DMS79 (cell line): ENCODE results near the gene GLMN.
"Not testable (repeated sequence)": the region's sequence is repeated elsewhere in the genome, so short reads cannot be mapped to it uniquely, and the experiment has no call there.

Experiments used
- DNase-seq: peaks from one replicate; lab custom pipeline; 2025; lab: John Stamatoyannopoulos, UW

GLMN gene

DNA sequence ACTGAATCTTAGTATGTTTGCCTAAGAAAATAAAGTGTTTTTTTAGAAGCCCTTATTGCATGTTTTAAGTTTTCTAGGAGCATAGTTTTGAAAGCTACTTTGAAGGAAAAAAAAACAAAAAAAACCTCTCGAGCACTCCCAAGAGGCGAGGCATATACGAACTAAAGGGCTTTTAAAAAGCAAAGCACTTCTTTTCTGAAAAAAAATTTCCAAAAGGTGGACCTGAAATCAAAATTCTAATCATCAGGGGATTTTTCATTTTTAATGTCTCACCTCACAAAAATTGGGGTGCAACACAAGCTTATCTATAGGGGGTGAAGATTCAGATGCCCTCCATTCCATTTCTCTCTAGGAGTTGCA is 594 bp downstream of the GLMN start:
- DNase-seq: no peak

DNA sequence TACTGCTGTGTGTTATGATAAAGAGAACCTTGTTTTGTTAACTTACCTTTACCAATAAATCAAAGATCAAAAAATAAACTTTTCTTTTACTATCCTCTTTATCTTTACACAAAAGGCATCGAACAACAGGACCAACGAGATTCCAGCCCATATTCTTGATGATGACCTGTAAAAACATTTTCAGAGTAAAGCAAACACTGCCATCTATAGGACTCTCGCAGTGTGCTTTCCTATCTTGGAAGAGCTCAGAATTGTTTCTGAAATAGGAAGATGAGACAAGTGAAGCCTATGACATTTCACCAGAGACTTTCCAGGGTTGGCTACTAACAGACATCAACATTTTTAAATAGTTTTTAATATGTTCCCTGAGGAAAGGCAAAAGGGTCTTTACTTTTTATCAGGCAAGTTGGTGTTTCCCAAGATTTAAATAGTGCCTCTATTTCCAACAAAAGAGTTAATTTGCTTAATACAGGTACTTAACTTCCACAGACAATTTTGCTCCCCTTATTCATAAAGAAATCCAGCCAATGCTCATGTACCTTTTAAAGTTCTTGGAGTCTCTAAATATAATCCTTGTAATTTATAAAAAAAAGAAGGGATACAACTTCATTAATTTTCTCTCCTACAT is 7.3 kb downstream of the GLMN start:
- no peak for DNase-seq

DNA sequence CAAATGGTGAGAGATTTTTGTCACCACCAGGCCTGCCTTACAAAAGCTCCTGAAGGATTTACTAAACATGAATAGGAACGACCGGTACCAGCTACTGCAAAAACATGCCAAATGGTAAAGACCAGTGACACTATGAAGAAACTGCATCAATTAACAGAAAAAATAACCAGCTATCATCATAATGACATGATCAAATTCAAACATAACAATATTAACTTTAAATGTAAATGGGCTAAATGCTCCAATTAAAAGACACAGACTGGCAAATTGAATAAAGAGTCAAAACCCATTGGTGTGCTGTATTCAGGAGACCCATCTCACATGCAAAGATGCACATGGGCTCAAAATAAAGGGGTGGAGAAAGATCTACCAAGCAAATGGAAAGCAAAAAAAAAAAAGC is 17.4 kb downstream of the GLMN start:
- DNase-seq: not testable (repeated sequence)

DNA sequence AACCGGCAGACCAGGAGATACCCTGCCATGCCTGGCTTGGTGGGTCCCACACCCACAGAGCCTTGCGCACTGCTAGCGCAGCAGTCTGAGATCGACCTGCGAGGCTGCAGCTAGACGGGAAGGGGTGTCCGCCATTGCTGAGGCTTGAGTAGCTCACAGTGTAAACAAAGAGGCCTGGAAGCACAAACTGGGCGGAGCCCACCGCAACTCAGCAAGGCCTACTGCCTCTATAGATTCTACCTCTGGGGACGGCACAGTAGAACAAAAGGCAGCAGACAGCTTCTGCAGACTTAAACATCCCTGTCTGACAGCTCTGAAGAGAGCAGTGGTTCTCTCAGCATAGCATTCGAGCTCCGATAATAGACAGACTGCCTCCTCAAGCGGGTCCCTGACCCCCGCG is 19.0 kb downstream of the GLMN start:
- DNase-seq: not testable (repeated sequence)

DNA sequence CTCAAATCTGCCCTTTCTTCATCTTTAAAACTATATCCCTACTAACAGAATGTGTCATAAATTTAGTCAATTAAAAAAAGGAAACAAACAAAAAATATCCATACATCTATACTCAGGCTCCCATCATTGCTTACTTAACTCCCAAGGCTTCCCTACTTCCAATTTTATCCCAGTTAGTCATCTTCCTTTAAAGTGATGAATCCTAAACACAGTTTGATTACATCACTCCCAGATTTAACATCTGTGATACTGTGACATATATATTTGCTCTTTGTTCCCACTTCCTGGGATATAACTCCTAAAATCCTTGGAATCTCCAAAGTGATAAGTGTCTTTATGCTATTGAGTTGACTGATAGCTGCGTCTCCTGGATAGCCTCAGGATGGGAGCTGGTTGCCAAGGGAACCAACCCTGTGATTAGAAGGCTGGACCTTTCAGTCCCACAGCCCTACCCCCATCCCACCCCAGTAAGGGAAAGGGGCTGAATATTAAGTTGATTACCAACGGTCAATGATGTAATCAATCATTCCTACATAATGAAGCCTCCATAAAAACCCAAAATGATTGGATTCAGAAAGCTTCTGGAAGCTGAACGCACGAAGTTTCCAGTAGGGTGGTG is 21.6 kb downstream of the GLMN start:
- no peak for DNase-seq

DNA sequence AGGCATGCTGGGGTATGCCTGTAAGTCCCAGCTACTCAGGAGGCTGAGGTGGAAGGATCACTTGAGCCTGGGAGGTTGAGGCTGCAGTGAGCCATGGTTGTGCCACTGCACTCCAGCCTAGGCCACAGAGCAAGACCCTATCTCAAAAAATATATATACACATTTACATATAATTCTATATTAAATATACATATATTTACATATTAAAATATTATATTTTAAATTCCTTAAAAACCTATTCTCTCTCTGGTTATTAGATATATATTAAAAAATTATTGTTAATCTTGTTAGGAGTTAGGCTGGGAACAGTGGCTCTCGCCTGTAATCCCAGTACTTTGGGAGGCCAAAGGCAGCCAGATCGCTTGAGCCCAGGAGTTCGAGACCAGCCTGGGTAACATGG is 22.7 kb downstream of the GLMN start:
- no peak for DNase-seq

DNA sequence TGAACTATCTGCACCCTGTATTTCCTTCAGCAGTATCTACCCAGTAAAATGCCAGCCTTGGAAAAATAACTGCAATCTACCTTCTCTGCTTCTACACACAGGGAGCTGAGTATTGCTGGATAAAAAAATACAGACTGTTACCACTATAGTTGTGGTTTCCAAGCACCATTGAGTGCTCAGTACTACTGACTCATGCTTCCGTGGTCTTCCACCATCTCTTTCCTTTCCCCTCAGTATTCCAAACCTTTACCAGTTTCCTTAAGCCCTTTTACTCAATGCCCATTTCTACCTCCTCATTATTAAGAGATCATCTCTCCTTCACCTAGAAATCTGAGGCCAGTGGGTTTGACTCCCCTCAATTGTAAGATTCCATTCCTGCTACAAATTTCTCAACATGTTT is 23.8 kb downstream of the GLMN start:
- no peak for DNase-seq

DNA sequence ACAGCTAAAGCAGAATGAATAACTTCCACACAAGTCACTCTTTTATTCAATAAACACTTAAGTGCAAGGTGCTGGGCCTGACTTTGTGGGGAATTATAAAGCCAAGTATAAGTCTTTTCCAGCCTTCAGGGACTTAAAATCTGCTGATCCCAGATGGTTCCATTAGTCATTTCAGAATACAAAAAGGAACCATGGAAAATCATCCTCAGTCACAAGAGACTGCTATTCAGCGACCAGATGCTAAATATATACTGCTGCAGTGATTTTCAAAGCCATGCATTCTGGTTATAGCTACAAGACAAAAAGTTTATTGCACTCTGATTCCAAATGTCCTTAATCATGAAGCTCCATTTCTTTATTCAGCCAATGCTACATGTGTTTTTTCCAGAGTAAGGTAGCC is 25.7 kb downstream of the GLMN start:
- DNase-seq: no peak

DNA sequence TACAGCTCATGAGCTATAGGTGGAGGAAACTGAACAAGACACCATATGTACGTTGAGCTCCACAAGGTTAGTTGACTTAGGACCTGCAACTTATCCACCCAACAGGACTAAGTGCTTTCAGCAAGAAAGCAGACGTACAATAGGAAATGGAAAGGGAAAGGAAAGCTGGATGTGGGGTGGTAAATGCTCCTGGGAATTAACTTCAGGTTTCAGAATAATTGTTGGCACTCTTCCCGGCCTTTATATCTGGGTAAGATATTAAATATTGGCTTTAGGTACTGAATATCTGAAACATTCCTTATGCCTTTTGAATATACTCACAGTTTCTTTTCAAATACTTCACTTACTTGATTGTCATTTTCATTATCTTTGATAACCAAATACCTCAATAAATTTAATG is 36.3 kb downstream of the GLMN start:
- DNase-seq: no peak

DNA sequence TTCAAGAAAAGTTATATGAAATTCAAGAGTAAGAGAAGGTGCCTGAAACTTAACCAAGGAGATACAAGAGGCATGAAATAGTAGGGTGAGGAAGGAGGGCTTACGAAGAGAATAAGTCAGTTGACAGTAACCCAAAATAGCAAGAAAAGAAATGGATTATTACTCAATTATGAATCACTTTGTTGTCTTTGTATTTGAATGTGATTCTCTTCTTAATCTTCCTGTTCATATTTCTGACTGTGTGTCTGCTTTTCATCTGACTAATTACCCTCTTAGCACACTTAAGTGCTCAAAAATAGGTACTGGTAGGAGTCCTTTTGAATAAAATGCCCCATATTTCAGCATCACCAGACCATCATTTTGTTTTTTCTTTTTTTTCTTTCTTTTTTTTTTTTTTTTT is 39.4 kb downstream of the GLMN start:
- DNase-seq: no peak

DNA sequence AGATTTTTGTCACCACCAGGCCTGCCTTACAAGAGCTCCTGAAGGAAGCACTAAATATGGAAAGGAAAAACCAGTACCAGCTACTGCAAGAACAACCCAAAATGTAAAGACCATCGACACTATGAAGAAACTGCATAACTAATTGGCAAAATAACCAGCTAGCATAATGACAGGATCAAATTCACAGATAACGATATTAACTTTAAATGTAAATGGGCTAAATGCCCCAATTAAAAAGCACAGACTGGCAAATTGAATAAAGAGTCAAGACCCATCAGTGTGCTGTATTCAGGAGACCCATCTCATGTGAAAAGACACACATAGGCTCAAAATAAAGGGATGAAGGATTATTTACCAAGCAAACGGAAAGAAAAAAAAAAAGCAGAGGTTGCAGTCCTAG is 44.1 kb downstream of the GLMN start:
- not testable (repeated sequence) for DNase-seq

DNA sequence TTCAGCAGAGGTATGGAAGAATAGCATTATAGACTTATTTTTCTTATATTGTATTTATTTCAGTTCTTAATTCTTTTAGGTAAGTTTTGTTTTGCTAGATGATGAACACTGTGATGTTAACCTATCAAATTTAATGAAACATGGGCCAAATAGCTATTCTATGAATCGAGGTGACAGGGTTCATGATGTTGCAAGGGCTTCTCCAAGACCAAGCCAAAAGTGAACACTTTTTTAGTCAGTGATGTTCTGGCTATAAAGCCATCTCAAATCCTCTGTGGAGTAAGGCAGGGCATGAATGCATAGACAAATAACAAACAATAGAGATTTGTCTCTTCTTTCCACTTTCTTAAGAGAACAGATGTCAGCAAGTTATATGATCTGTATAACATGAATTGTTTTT is 54.4 kb downstream of the GLMN start:
- no peak for DNase-seq

DNA sequence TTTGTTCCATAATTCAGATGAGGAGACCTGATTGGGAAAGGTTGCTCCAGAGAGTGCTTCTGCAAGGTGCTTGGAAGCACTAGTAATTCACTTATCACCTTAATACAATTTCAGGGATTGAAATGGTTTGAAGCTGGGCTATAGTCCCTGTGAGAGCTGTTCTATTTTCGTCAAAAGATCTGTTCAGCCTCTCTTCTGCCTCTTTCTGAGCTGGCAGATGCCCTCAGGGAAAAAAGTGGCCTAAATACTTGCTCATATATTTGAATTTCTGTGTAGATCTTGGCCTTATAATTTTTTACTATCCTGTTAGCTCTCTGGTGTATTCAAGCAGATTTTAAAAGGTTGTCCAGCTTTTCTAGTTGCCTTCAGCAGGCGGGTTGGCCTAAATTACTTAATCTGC is 58.8 kb downstream of the GLMN start:
- no peak for DNase-seq

DNA sequence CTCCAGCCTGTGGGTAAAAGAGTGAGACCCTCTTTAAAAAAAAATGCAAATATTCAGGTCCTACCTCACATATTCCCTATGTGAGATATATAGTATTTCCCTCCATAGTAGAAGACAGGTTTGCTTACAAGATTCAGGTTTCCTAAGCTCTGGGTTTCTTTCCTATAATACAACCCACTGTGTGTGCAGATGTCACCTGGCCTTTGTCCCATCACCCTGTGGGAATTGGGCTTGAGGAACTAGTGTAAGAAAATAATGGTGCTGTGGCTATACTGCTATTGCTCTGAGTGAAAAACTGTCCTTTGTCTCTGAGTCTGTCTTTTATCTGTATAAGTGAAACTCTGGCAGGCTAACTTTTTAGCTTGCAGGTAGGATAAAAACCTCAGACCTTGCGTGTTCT is 68.1 kb downstream of the GLMN start:
- no peak for DNase-seq

DNA sequence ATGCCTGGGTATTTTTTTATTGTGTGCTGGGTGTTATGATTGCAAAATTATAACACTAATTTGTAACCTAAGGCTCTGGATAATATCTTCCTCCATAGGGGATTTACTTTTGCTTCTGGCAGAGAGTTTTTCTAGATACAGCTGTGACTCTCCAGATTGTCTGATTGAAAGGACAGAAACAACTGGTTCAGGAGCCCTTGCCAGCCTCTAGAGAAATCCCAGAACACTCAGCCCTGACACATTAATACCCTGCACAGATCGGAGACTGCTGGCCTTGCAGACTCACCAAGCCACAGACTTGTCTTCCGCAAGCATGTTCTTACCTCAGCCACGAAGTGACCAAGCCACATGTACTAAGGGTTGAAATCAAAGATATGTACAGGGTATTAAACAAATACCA is 70.4 kb downstream of the GLMN start:
- no peak for DNase-seq

DNA sequence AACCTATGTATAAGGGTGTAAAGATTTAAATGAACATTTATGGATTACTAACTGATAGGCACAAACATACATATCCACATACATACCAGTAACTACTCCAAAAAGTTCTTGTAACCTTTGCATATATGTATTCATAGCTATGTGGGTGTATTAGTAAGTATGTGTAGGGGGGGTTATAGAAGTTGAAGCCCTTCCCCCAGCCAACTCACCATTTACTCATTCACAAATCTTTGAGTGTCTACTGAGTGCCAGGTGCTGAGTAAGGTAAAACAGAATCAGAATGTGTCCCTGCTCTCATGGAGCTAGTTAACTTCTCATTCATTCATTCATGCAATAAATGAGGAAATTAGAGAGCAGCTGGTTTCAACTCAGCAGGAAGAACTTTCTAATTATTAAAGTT is 79.8 kb downstream of the GLMN start:
- DNase-seq: no peak

DNA sequence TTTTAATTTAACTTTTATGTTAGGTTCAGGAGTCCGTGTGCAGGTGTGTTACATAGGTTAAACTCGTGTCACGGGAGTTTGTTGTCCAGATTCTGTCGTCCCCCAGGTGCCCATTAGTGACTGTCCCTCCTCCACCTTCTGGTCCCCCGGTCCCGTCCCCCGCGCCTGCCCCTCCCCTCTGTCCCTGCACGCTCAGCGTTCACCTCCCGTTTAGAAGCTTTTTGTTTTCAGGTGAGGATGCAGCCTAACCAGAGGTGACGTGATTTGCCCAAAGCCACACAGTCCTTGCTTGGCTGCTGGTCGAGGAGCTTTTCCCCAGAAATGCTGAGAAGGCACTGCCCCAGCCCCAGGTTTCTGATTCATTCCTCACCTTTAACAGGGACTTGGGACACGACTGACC is 80.2 kb downstream of the GLMN start:
- no peak for DNase-seq

DNA sequence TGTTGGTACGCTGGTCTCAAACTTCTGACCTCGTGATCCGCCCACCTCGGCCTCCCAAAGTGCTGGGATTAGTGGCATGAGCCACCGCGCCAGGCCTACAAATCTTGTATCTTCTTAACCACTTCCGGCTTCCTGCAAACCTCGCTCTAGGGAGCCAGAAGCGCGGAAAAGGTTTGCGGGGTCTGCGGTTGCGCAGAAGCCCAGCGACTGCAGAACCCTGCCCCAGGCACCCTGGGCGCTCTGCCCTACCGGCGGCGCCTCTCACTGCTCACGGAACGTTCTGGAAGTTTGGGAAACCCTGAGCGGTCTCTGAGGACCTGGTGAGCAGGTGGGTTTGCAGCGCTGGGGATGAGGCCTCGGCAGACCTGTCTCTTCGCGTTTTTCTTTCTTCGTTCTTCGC is 81.1 kb downstream of the GLMN start, which contains the start of gene C1orf146:
TSS of gene C1orf146 (plus strand) at position 195 of the 400 bp plus-strand sequence. CDS start 13,506 bp downstream, outside the sequence.
- DNase-seq: no peak

DNA sequence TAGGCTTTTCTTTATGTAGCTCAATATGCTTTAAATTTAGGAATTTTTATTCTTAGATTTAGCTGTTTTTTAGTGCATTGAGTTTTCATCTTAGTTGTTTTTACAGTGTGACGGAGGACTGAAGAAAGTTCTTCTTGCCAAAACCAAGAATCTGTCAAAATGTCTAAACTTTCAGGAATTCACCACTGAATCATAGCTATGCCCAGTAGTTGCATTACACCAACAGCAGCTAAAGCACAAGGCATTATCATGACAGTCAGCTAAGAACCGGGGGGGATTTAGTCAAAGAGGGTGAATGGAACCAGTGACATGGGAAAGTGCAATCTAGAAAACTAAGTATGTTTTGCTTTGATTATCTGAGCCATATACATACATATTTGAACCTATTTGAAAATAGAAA is 87.6 kb downstream of the GLMN start:
- DNase-seq: no peak

DNA sequence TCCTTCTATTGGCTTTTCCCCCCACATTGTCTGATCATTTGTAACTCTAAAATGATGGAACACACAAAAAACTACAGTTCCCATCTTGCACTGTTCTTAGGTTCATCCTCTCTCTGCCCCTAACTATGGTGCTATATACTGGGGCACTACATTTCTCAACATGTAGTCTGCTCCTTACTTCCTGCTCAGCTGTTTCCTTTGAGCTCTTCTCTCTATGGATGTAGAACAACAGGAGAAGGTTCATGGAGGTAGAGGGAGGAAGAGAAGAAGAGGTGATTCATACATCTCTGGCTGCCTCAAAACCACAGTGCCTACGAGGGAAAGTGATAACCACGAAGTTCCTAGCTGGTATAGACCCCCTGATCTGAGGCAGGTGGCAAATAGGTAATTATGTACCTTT is 88.1 kb downstream of the GLMN start:
- DNase-seq: no peak

DNA sequence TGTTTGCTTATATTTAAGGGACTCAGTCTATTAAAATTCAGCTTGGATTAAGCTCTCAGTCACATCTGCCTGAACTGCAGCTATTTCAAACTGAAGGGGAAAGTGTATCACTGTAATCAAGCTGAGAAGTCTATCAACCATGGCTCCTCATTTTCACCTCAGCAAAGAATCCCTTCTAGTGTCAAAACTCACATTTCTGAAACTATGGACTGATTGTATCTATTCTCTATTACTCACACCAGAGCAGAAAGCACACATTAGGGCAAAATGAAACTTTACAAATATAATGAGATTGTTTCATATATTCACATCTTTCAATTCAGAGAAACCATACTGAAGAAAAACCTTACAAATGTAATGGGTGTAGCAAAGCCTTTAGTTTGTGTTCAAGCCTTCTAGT is 95.7 kb downstream of the GLMN start:
- DNase-seq: no peak

DNA sequence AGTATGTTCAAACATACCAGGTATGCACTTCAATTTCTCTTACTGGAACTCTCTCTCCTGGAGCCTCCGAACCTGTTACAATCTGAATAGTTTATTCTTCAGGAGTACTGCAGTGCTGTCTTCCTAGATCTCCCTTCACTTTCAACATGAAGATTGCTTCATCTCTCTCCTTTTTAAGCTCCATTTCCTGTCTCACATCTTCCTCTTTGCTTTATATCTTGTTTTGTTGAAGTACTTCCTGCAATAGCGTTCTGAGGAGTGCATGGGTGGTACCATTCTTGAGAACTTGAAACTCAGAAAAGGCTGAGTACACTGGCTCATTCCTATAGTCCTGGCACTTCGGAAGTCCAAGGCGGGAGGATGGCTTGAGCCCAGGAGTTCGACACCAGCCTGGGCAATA is 96.8 kb downstream of the GLMN start:
- DNase-seq: no peak
